ENCODE measurements around the gene RNU6-1.

Gene RNU6-1

GRCh38 chr15:67839929-67840748 lies at the start of gene RNU6-1:
Gene RNU6-1, minus strand, starts transcription at chr15:67840045.
- DNase-seq (ENCODE audit: low read depth in 2 of 2): peak; percentile 89 to 91

DNA sequence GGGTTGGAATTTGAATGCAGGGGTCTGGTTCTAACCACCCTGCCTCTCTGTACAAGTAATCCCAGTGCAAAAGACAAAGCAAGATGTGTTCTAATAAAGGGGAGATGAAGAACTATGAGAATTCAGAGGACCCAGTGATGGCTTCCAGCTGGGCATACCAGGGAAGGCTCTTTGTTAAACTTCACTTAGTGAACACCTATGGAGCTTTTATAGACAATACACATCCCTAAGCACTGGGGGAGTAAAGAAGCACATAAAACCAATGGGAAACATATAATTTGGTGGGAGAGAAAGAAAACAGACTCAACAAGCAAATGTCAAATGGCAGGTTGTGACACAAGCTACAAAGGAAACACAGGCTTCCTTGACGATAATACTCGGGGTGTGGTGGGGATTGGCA lies 47.9 kb upstream of the RNU6-1 start:
- no peak for DNase-seq (ENCODE audit: low read depth in 2 of 2)

- no peak for DNase-seq (ENCODE audit: low read depth in 2 of 2)
These were observed 46.0 kb upstream of the RNU6-1 start for GRCh38 chr15:67885861-67886260.

GRCh38 chr15:67885175-67885523 lies 45.3 kb upstream of the RNU6-1 start:
- no peak for DNase-seq (ENCODE audit: low read depth in 2 of 2)

- peak; percentile 25 to 33 for DNase-seq (ENCODE audit: low read depth in 2 of 2)
These were observed 44.8 kb upstream of the RNU6-1 start for GRCh38 chr15:67884514-67885174.

DNA sequence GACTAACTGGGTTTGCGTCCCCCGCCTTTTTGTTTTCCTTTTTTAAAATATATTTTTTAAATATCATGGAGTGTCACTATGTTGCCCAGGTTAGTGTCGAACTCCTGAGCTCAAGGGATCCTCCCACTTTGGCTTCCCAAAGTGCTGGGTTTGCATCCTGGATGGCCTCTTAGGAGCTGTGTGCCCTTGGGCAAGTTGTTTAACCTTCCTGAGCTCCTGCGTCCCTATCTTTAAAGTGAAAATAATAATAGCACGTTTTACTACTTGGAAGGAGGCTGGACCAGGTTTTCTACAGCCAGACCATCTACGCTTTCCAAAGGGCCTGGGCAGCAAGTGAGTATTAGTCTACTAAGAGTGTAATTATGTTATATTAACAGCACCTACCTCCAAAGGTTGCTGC lies 44.2 kb upstream of the RNU6-1 start:
- no peak for DNase-seq (ENCODE audit: low read depth in 2 of 2)

GRCh38 chr15:67883234-67883773 lies 43.5 kb upstream of the RNU6-1 start:
- DNase-seq (ENCODE audit: low read depth in 2 of 2): no peak

DNA sequence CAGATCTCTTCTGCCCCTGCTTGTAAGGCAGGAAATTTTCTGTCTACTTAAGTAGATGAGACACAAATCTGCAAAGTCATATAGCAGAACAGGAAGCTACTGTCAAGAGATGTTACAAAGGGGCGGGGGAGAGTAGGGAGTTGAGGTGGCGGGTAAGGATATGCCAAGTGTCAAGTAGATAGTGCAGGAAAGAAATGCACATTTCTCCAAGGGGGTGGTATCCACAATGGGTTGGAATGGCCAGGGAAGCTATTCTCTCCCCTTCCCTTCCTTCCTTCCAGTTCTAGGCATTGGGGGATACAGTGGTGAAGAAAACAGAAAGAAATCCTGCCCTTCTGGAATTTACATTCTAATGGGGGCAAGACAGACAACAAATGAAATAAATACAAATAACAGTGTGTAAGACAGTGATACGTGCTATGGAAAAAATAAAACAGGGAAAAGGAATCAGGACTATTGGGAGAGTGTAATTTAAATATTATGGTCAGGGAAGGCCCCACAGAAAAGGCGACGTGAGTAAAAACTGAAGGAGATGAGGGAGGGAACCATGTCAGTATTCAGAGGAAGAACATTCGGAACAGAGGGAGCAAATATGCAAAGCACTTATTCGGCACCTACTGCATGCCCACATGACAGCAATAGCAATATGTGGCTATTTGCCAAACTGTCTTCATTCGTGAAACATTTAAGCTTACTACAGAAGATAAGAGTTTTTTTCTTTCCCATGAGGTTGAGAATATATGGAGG lies 42.8 kb upstream of the RNU6-1 start:
- DNase-seq (ENCODE audit: low read depth in 2 of 2): no peak

GRCh38 chr15:67880651-67881182 lies 40.9 kb upstream of the RNU6-1 start:
- no peak for DNase-seq (ENCODE audit: low read depth in 2 of 2)

- no peak for DNase-seq (ENCODE audit: low read depth in 2 of 2)
These were observed 39.7 kb upstream of the RNU6-1 start for GRCh38 chr15:67879440-67880129.

- no peak for DNase-seq (ENCODE audit: low read depth in 2 of 2)
These were observed 38.9 kb upstream of the RNU6-1 start for GRCh38 chr15:67878712-67879206.

DNA sequence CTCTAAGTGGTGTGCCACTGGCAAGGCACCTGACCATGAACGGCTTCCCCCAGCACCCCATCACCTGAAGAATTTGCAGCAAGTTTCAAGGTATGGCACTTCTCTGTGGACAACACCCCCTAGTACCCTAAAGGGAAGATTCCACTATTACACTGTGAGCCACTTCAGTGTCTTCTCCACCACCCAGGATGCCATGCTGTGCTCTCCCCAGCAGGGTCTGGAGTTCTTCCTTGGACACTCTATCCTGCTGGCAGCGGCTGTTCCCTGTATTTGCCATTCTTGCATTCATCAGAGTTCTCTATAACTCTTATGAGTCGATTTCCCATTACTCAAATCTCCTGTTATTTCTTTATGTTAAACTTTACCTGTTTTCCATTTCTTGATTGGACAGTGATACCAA lies 33.9 kb upstream of the RNU6-1 start:
- DNase-seq (ENCODE audit: low read depth in 2 of 2): no peak

- no peak for DNase-seq (ENCODE audit: low read depth in 2 of 2)
These were observed 31.1 kb upstream of the RNU6-1 start for GRCh38 chr15:67870868-67871408.

- no peak for DNase-seq (ENCODE audit: low read depth in 2 of 2)
These were observed 29.9 kb upstream of the RNU6-1 start for GRCh38 chr15:67869701-67870100.

DNA sequence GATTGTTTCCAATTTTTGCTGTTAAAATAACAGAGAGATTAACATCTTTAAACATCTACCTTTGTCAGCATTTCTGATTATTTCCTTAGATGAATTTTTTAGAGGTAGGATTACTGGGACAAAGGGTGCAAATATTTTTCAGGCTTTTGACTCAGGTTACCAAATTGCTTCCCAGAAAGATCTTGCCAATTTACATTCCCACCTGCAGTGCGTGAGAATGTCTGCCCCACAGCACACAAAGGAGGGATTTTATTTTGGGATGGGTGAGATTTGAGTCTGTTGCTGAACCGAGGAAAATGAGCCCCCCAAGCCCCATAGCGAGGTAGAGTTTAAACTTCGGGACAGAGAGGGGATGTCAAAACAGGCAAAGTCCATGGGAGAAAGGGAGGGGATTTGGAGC lies 25.9 kb upstream of the RNU6-1 start:
- DNase-seq (ENCODE audit: low read depth in 2 of 2): no peak

DNA sequence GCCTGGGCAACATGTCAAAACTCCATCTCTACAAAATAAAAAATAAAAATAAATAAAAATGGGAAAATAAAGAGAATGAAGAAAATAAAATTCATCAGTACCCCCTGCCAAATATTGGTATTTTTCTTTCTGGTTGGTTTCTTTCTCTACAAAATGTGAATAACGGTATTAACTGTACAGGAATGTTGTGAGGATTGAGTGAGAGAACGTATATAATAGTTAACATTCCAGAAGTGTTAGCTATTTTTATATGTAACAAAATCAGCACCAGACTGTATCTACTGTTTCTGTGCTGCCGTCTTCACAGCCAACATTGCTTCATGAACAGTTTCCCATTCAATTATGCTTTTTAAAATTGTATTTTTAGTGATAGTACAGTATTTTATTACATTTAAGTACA lies 25.5 kb upstream of the RNU6-1 start:
- no peak for DNase-seq (ENCODE audit: low read depth in 2 of 2)

- DNase-seq (ENCODE audit: low read depth in 2 of 2): peak; percentile 62 to 68
These were observed 23.7 kb upstream of the RNU6-1 start for GRCh38 chr15:67863442-67863987.

- no peak for DNase-seq (ENCODE audit: low read depth in 2 of 2)
These were observed 23.1 kb upstream of the RNU6-1 start for GRCh38 chr15:67862750-67863441.

- DNase-seq (ENCODE audit: low read depth in 2 of 2): no peak
These were observed 22.1 kb upstream of the RNU6-1 start for GRCh38 chr15:67861983-67862382.

GRCh38 chr15:67859331-67859946 lies 19.6 kb upstream of the RNU6-1 start:
- DNase-seq (ENCODE audit: low read depth in 2 of 2): no peak
